ENCODE data around the gene KIF2C. TPM values are rescaled to one million over a fixed set of nuclear protein-coding genes. Genes with fewer than 3 reads are reported as not detected.

The KIF2C gene
- polyA plus RNA-seq, 1 donor from 2014 or later, result 1.5 TPM

DNA sequence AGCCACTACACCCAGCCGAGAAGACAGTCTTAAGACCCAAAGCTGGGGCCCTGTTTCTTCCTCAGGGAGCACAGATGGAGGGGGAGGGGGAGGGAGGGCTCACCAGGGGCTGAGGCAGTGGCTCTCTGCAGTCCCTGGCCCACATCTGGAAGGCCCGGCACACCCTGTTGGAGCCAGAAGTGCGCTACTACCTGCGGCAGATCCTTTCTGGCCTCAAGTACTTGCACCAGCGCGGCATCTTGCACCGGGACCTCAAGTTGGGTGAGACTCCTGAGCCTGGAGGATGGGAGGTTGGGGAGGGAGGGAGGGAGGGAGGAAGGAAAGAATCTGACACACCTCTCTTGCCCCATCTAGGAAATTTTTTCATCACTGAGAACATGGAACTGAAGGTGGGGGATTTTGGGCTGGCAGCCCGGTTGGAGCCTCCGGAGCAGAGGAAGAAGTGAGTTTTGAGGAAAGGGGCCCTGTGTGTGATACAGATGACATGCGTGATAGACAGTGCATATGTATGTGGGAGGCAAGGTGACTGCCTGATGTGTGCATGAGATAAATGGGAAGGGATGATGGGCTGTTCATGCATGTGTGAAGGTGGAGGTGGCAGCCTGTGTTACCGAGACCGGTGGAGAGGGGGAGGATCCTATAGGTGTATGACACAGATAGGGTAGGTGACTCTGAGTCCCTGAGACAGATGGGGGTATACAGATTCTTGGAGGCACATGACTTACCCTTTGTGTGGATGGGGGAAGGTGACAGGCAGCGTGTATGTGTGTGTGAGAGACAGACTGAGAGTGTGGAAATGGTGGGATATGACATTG is 62.1 kb downstream of the KIF2C start:
- Histone ChIP-seq H3K4me2 (ENCODE audit: low read length) (peak overlapping the region; percentile 39), H3K36me3 (ENCODE audit: insufficient read depth, low read length) (no peaks in the 10 kb centered on the region), H3K27ac (ENCODE audit: low read length) (peak overlapping the region; percentile 39), H3K9ac (ENCODE audit: low read length) (peak overlapping the region; percentile 68), H3F3A (ENCODE audit: insufficient read depth, low read length, poor library complexity, severe bottlenecking) (no peaks in the 10 kb centered on the region), H3K27me3 (ENCODE audit: insufficient read depth, low read depth, low read length) (no peaks in the 10 kb centered on the region), H3K4me3 (ENCODE audit: low read length) (peak overlapping the region; percentile 89), H2AFZ (ENCODE audit: low read depth, low read length) (peak overlapping the region; percentile 45), H3K79me2 (replicated peaks; ENCODE audit: insufficient read depth, low read length) (no peaks in the 10 kb centered on the region), H4K20me1 (ENCODE audit: insufficient read depth) (no peaks in the 10 kb centered on the region), H3K9me2 (ENCODE audit: insufficient read depth, low read length) (no peaks in the 10 kb centered on the region), H3K9me3 (ENCODE audit: low read length) (no peaks in the 10 kb centered on the region)
- TF ChIP-seq, protein P1, sequence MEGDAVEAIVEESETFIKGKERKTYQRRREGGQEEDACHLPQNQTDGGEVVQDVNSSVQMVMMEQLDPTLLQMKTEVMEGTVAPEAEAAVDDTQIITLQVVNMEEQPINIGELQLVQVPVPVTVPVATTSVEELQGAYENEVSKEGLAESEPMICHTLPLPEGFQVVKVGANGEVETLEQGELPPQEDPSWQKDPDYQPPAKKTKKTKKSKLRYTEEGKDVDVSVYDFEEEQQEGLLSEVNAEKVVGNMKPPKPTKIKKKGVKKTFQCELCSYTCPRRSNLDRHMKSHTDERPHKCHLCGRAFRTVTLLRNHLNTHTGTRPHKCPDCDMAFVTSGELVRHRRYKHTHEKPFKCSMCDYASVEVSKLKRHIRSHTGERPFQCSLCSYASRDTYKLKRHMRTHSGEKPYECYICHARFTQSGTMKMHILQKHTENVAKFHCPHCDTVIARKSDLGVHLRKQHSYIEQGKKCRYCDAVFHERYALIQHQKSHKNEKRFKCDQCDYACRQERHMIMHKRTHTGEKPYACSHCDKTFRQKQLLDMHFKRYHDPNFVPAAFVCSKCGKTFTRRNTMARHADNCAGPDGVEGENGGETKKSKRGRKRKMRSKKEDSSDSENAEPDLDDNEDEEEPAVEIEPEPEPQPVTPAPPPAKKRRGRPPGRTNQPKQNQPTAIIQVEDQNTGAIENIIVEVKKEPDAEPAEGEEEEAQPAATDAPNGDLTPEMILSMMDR (IDR thresholded peaks at IDR 0.05; ENCODE audit: poor library complexity, severe bottlenecking), result peak; percentile 11
- no peak for TF ChIP-seq TAF1 (IDR thresholded peaks at IDR 0.05; ENCODE audit: low read depth)

DNA sequence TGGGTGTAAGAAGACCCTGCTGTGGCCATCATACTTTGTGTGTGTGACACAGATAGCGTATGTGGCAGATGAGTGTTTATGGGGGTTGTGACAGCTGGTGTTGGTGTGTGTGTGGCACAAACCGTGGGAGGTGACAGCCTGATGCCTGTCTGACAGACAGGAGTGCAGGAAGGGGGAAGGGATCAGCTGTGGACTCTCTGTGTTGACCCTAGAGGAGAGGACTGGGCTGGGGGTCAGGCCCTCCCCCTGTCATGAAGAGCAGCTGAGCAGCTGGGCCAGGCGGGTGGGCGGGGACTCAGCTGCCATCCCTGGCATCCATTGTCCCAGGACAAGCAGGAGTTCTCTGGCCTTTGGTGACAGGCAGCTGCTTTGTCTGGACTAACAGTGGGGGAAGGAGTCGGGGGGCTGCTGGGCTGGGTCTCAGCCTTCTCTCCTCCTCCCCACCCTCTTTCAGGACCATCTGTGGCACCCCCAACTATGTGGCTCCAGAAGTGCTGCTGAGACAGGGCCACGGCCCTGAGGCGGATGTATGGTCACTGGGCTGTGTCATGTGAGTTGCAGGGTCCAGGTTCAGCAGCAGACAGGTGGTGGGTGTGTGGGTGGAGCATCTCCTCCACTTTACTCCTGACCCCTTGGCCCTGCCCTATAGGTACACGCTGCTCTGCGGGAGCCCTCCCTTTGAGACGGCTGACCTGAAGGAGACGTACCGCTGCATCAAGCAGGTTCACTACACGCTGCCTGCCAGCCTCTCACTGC is 62.8 kb downstream of the KIF2C start:
- H3K9me3 ChIP-seq (ENCODE audit: low read length), result no peaks in the 10 kb centered on the region
- H2AFZ ChIP-seq (ENCODE audit: low read depth, low read length), result peak overlapping the region; percentile 45
- peak; percentile 89 for TF ChIP-seq POLR2AphosphoS5 (IDR thresholded peaks at IDR 0.05)
- no peak for TF ChIP-seq EZH2 (IDR thresholded peaks at IDR 0.05; ENCODE audit: borderline replicate concordance, insufficient read depth, low read length, poor library complexity, severe bottlenecking)
- TF ChIP-seq, protein P1 (IDR thresholded peaks at IDR 0.05; ENCODE audit: poor library complexity, severe bottlenecking), result no peak
- no peak for TF ChIP-seq MXI1 (conservative IDR thresholded peaks at IDR 0.05; ENCODE audit: poor library complexity, severe bottlenecking)
- peak; percentile 71 for TF ChIP-seq EP300 (conservative IDR thresholded peaks at IDR 0.05; ENCODE audit: poor library complexity, severe bottlenecking)
- no peak for TF ChIP-seq SMC3 (conservative IDR thresholded peaks at IDR 0.05; ENCODE audit: poor library complexity)
- no peak for TF ChIP-seq RAD21 (conservative IDR thresholded peaks at IDR 0.05)
- TF ChIP-seq, protein P2, sequence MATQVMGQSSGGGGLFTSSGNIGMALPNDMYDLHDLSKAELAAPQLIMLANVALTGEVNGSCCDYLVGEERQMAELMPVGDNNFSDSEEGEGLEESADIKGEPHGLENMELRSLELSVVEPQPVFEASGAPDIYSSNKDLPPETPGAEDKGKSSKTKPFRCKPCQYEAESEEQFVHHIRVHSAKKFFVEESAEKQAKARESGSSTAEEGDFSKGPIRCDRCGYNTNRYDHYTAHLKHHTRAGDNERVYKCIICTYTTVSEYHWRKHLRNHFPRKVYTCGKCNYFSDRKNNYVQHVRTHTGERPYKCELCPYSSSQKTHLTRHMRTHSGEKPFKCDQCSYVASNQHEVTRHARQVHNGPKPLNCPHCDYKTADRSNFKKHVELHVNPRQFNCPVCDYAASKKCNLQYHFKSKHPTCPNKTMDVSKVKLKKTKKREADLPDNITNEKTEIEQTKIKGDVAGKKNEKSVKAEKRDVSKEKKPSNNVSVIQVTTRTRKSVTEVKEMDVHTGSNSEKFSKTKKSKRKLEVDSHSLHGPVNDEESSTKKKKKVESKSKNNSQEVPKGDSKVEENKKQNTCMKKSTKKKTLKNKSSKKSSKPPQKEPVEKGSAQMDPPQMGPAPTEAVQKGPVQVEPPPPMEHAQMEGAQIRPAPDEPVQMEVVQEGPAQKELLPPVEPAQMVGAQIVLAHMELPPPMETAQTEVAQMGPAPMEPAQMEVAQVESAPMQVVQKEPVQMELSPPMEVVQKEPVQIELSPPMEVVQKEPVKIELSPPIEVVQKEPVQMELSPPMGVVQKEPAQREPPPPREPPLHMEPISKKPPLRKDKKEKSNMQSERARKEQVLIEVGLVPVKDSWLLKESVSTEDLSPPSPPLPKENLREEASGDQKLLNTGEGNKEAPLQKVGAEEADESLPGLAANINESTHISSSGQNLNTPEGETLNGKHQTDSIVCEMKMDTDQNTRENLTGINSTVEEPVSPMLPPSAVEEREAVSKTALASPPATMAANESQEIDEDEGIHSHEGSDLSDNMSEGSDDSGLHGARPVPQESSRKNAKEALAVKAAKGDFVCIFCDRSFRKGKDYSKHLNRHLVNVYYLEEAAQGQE (IDR thresholded peaks at IDR 0.05; ENCODE audit: borderline replicate concordance), result peak; percentile 31
- TF ChIP-seq TAF1 (IDR thresholded peaks at IDR 0.05; ENCODE audit: low read depth), result no peak
- H3K9me2 ChIP-seq (ENCODE audit: insufficient read depth, low read length), result no peaks in the 10 kb centered on the region
- H3K36me3 ChIP-seq (ENCODE audit: insufficient read depth, low read length), result no peaks in the 10 kb centered on the region
- H3K79me2 ChIP-seq (replicated peaks; ENCODE audit: insufficient read depth, low read length), result no peaks in the 10 kb centered on the region
- H3K9ac ChIP-seq (ENCODE audit: low read length), result peak overlapping the region; percentile 68
- H3K27me3 ChIP-seq (ENCODE audit: insufficient read depth, low read depth, low read length), result no peaks in the 10 kb centered on the region
- H4K20me1 ChIP-seq (ENCODE audit: insufficient read depth), result no peaks in the 10 kb centered on the region
- no peaks in the 10 kb centered on the region for H3F3A ChIP-seq (ENCODE audit: insufficient read depth, low read length, poor library complexity, severe bottlenecking)
- peak overlapping the region; percentile 89 for H3K4me3 ChIP-seq (ENCODE audit: low read length)
- H3K4me2 ChIP-seq (ENCODE audit: low read length), result peak overlapping the region; percentile 39
- H3K27ac ChIP-seq (ENCODE audit: low read length), result peak overlapping the region; percentile 39

Measured in neural cell (in vitro differentiated cells).